ENCODE results near the gene TSSK2. TPM values are rescaled to one million over a fixed set of nuclear protein-coding genes. Genes with fewer than 3 reads are reported as not detected.
A peak's percentile ranks its signal among the peaks of the same experiment; 100 is the strongest.

Gene TSSK2
- polyA plus RNA-seq, 1 donor (not counting 4 experiments of a cell fraction or from before 2014, with no cell fraction given) = not detected

- Histone ChIP-seq H3K79me2 (ENCODE audit: control insufficient read depth, insufficient read depth, low read length) (peaks cover 37% of the 10 kb centered on the region), H3K9ac (ENCODE audit: control insufficient read depth, extremely low read depth, insufficient read depth, low read length) (peak overlapping the region; percentile 98), H2AFZ (ENCODE audit: control insufficient read depth, low read length) (no peak overlapping the region), H3K36me3 (ENCODE audit: control insufficient read depth in 2 of 2, extremely low read depth in 1 of 2, insufficient read depth in 2 of 2, low read length in 2 of 2) (peaks cover 5 to 18% of the 10 kb centered on the region in 2 experiments), H4K20me1 (ENCODE audit: control insufficient read depth, extremely low read depth, insufficient read depth, low read length) (peaks cover 6% of the 10 kb centered on the region), H3K4me2 (ENCODE audit: control insufficient read depth, extremely low read depth, insufficient read depth, low read depth, low read length) (peak overlapping the region; percentile 100), H3K27me3 (ENCODE audit: control insufficient read depth, extremely low read depth, insufficient read depth, low read length) (peaks cover 28% of the 10 kb centered on the region), H3K27ac (ENCODE audit: control insufficient read depth, insufficient read depth, low read length) (peak overlapping the region; percentile 90), H3K9me3 (ENCODE audit: control insufficient read depth, low read depth, low read length) (no peaks in the 10 kb centered on the region), H3K4me3 (ENCODE audit: control insufficient read depth in 2 of 3, extremely low read depth in 1 of 3, insufficient read depth in 2 of 3, low read depth in 1 of 3, low read length in 3 of 3) (peak overlapping the region; percentile 90 to 99 (median 97)), H3K4me1 (ENCODE audit: control insufficient read depth, extremely low read depth, insufficient read depth, low read length) (peaks cover 52% of the 10 kb centered on the region), H3K9me1 (ENCODE audit: control insufficient read depth, extremely low read depth, insufficient read depth, low read length) (peaks cover 8% of the 10 kb centered on the region)
- DNase-seq (ENCODE audit: low read depth, low spot score) (no peak), FAIRE-seq (no peak)
- dilution Hi-C loops (cut with MboI; ENCODE audit: extremely low pct_ligation_motif_present, low sequenced_read_pairs) = no loop called here
- TF ChIP-seq EZH2 (IDR thresholded peaks at IDR 0.05; ENCODE audit: low read length) (no peak), CTCF (optimal IDR thresholded peaks at IDR 0.05 in 1 of 3, IDR thresholded peaks at IDR 0.05 in 1 of 3, conservative IDR thresholded peaks at IDR 0.05 in 1 of 3; ENCODE audit: extremely low read depth in 1 of 3, insufficient read depth in 2 of 3, low read length in 3 of 3) (no peak)
Measured at GRCh38 chr22:19172213-19173046, 41.3 kb downstream of the TSSK2 start.

- dilution Hi-C loops (cut with MboI; ENCODE audit: extremely low pct_ligation_motif_present, low sequenced_read_pairs) = no loop called here
- Histone ChIP-seq H3K27me3 (ENCODE audit: control insufficient read depth, extremely low read depth, insufficient read depth, low read length) (peaks cover 19% of the 10 kb centered on the region), H3K4me3 (ENCODE audit: control insufficient read depth in 2 of 3, extremely low read depth in 1 of 3, insufficient read depth in 2 of 3, low read depth in 1 of 3, low read length in 3 of 3) (peak overlapping the region; percentile 90 to 99 (median 97)), H2AFZ (ENCODE audit: control insufficient read depth, low read length) (no peak overlapping the region), H3K27ac (ENCODE audit: control insufficient read depth, insufficient read depth, low read length) (no peak overlapping the region), H4K20me1 (ENCODE audit: control insufficient read depth, extremely low read depth, insufficient read depth, low read length) (peaks cover 6% of the 10 kb centered on the region), H3K9me1 (ENCODE audit: control insufficient read depth, extremely low read depth, insufficient read depth, low read length) (peaks cover 8% of the 10 kb centered on the region), H3K79me2 (ENCODE audit: control insufficient read depth, insufficient read depth, low read length) (peaks cover 41% of the 10 kb centered on the region), H3K36me3 (ENCODE audit: control insufficient read depth in 2 of 2, extremely low read depth in 1 of 2, insufficient read depth in 2 of 2, low read length in 2 of 2) (peaks cover 5 to 18% of the 10 kb centered on the region in 2 experiments), H3K9ac (ENCODE audit: control insufficient read depth, extremely low read depth, insufficient read depth, low read length) (peak overlapping the region; percentile 98), H3K4me1 (ENCODE audit: control insufficient read depth, extremely low read depth, insufficient read depth, low read length) (peaks cover 54% of the 10 kb centered on the region), H3K9me3 (ENCODE audit: control insufficient read depth, low read depth, low read length) (no peaks in the 10 kb centered on the region), H3K4me2 (ENCODE audit: control insufficient read depth, extremely low read depth, insufficient read depth, low read depth, low read length) (peak overlapping the region; percentile 100)
- FAIRE-seq (no peak), DNase-seq (ENCODE audit: low read depth, low spot score) (no peak)
- TF ChIP-seq CTCF (optimal IDR thresholded peaks at IDR 0.05 in 1 of 3, IDR thresholded peaks at IDR 0.05 in 1 of 3, conservative IDR thresholded peaks at IDR 0.05 in 1 of 3; ENCODE audit: extremely low read depth in 1 of 3, insufficient read depth in 2 of 3, low read length in 3 of 3) (no peak), EZH2 (IDR thresholded peaks at IDR 0.05; ENCODE audit: low read length) (no peak)
Measured at GRCh38 chr22:19173047-19174035, 42.2 kb downstream of the TSSK2 start.

Data from keratinocyte (primary cell).